Peyer's patch (tissue), 4 donors: ENCODE data around the gene PIP5K1C. TPM values are rescaled to one million over a fixed set of nuclear protein-coding genes. Genes with fewer than 3 reads are reported as not detected.

Experiments used
- DNase-seq, 3 donors: peaks; one replicate each; pipeline ENCODE4 v3.0.0-alpha.2; 2017 to 2019
- H3K27ac ChIP-seq, 4 donors: fragments of 200-600 bp; sonication (generic); one replicate each; pipeline ENCODE4 v1.5.1; 2016 to 2019
- H3K27me3 ChIP-seq, 2 donors: fragments of 200-600 bp; sonication (generic); one replicate each; pipeline ENCODE4 v1.5.1; 2019
- H3K36me3 ChIP-seq, 3 donors: fragments of 200-600 bp; sonication (generic); one replicate each; pipeline ENCODE4 v1.5.1; 2016 to 2019
- H3K4me1 ChIP-seq, 4 donors: fragments of 200-600 bp; sonication (generic); one replicate each; pipeline ENCODE4 v1.5.1; 2016 to 2019
- H3K4me3 ChIP-seq, 4 donors: fragments of 200-600 bp; sonication (generic); 1 replicate in 3 of 4; 2 replicates in 1 of 4; pipeline ENCODE4 v1.5.1; 2016 to 2019; ENCODE audit warnings: mild to moderate bottlenecking in 1 of 4
- H3K9me3 ChIP-seq, 4 donors: fragments of 200-600 bp; sonication (generic); one replicate each; pipeline ENCODE4 v1.5.1; 2016 to 2019; ENCODE audit warnings: mild to moderate bottlenecking in 1 of 4
- CTCF ChIP-seq, 6 experiments: fragments of 450-650 bp in 4 of 6; fragments of 200-600 bp in 2 of 6; sonication (generic) in 1 of 6; IDR thresholded peaks; one replicate each; pipeline ENCODE4 v1.5.1; 2017 to 2019; ENCODE audit warnings: antibody characterized with exemption in 6 of 6, mild to moderate bottlenecking in 3 of 6, moderate library complexity in 1 of 6
- POLR2A ChIP-seq, 2 donors: fragments of 450-650 bp; IDR thresholded peaks; one replicate each; pipeline ENCODE4 v1.5.1; 2017; ENCODE audit warnings: antibody characterized with exemption in 2 of 2, mild to moderate bottlenecking in 2 of 2, moderate library complexity in 2 of 2
- total RNA-seq, 4 donors: library from RNA; depleted of rRNA; stranded (reverse); fragments of >200 nt; gene quantifications; one replicate each; pipeline ENCODE4 v1.1.0, GENCODE V29; 2016

The PIP5K1C gene
- total RNA-seq, 4 donors from 2014 or later, result 22.6 to 27.2 (median 26.1) TPM

DNA sequence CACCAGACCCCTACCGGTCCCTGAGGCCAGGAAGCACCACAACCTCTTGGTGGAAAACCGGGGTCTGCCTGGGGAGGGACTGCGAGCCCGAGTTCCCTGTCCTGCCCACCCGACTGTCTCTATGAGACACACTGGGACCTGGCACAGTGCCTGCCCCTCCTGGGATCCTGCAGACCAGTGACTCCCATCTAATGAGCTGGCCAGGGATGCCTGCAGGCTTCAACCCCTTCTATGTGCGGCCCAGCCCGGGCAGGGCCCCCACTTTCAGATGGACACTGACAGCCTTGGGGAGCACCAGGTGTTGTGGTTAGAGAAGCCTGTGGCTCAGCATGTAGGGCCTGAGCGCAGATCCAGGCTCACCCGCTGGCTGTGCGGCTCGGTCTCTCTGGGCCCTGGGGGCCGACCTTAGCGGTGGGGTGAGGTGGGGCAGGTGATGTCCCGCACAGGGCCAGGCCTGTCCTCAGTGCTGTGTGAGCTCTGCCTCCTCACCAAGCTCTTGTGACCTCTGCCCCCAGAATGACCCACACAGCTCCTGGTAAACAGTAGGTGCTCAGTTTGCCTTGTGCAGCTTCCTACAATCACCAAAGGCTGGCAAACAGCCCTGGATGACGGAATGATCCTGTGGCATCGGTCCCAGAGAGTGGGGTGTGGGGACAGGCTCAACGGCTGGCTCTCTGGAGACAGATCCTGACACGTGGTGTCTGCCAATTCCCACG lies 55.8 kb downstream of the PIP5K1C start:
- H3K4me3 ChIP-seq, result no peak overlapping the region
- DNase-seq, result no peak
- H3K27ac ChIP-seq, result no peak overlapping the region
- no peaks in the 10 kb centered on the region for H3K4me1 ChIP-seq
- no peaks in the 10 kb centered on the region for H3K9me3 ChIP-seq
- H3K36me3 ChIP-seq, result peaks cover 0 to 66% (median 0%) of the 10 kb centered on the region in 3 donors
- H3K27me3 ChIP-seq, result no peaks in the 10 kb centered on the region
- no peak for TF ChIP-seq POLR2A (IDR thresholded peaks at IDR 0.05)

- TF ChIP-seq CTCF (IDR thresholded peaks at IDR 0.05) (no peak), POLR2A (IDR thresholded peaks at IDR 0.05) (no peak)
- Histone ChIP-seq H3K4me1 (no peaks in the 10 kb centered on the region), H3K36me3 (peaks cover 0 to 73% (median 0%) of the 10 kb centered on the region in 3 donors), H3K9me3 (no peaks in the 10 kb centered on the region), H3K27ac (no peak overlapping the region), H3K4me3 (no peak overlapping the region), H3K27me3 (no peaks in the 10 kb centered on the region)
- no peak for DNase-seq
Measured at GRCh38 chr19:3643674-3644313, 56.5 kb downstream of the PIP5K1C start.

DNA sequence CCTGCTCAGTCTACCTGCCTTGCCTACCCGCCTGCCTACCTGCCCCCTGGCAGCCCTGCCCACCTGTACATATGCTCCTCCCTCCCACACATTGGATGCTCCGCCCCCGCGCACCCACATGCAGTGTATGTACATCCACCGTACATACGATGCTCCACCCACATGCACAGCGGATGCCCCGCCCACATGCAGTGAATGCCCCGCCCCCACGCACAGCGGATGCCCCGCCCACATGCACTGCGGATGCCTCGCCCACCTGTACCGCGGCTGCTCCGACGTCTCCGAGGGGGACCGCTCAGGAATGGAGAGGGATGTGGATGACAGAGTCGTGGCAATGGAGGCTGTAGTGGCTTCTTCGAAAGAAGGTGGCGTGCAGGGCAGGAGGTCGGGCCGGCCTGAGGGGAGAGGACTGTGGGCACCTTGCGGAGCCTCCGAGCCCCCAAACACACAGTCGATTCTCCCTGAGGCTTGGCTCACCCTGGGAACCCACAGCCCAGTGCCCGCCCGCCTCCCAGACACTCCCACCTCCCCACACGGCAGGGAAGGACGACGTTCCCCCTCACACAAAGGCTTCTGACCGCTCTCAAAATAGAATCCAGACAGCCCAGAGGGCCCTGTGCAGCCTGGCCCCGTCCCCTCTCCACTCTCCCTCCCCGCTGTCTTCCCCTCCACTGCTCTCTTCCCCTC lies 57.1 kb downstream of the PIP5K1C start:
- no peaks in the 10 kb centered on the region for H3K27me3 ChIP-seq
- no peak for DNase-seq
- H3K36me3 ChIP-seq, result peaks cover 0 to 73% (median 0%) of the 10 kb centered on the region in 3 donors
- no peaks in the 10 kb centered on the region for H3K4me1 ChIP-seq
- TF ChIP-seq POLR2A (IDR thresholded peaks at IDR 0.05) (no peak), CTCF (IDR thresholded peaks at IDR 0.05) (no peak)
- H3K4me3 ChIP-seq, result no peak overlapping the region
- H3K9me3 ChIP-seq, result no peaks in the 10 kb centered on the region
- no peak overlapping the region for H3K27ac ChIP-seq

GRCh38 chr19:3642296-3642695 lies 58.0 kb downstream of the PIP5K1C start:
- Histone ChIP-seq H3K27ac (no peak overlapping the region), H3K4me3 (no peak overlapping the region), H3K9me3 (no peaks in the 10 kb centered on the region), H3K27me3 (no peaks in the 10 kb centered on the region), H3K36me3 (peaks cover 0 to 79% (median 0%) of the 10 kb centered on the region in 3 donors), H3K4me1 (no peaks in the 10 kb centered on the region)
- TF ChIP-seq POLR2A (IDR thresholded peaks at IDR 0.05) (no peak), CTCF (IDR thresholded peaks at IDR 0.05) (no peak)
- DNase-seq, result no peak

DNA sequence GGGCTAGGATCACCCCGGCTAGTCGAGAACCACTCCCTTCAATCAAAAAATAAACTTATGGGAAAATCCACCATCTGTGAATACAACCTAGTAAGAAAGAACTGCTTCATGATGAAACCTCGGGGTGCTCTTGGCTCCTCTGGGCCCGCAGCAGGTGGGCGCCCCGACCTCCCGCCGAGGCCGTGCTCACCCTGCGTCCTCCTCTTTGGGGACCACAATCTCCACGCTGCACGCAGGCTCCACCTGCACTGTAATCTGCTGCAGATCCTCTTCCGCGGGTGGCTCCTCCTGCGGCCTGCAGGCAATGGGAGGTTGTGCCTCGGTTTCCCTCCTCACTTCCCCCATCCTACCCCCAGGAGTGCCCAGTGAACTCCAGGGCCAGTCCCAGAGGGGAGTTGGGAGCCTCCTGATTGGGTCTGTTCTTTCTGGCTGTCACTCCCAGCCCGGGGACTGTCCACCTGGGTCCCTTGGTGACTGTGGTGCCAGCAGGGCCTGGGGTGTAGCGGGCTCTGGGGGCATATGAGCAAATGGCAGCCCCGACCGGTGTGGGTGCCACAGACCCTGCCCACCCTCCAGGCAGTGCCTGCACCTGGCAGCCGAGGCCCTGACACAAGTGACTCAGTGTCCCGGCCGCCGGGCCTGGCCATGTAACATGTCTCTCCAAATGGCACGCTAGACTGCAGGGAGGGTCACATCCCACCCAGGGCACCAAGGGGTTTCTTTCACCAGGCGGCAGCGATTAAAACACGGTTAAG lies 58.6 kb downstream of the PIP5K1C start:
- Histone ChIP-seq H3K9me3 (no peaks in the 10 kb centered on the region), H3K4me1 (no peaks in the 10 kb centered on the region), H3K27ac (no peak overlapping the region), H3K27me3 (no peaks in the 10 kb centered on the region), H3K4me3 (no peak overlapping the region), H3K36me3 (peaks cover 0 to 83% (median 0%) of the 10 kb centered on the region in 3 donors)
- DNase-seq, result no peak
- TF ChIP-seq CTCF (IDR thresholded peaks at IDR 0.05) (no peak), POLR2A (IDR thresholded peaks at IDR 0.05) (no peak)
